Activated T-helper 17 cell treated with anti-CD3 and anti-CD28 coated beads, Interleukin-2, amount 50 U/mL, for 72 hours (primary cell): ENCODE results near the gene DARS1. TPM values are rescaled to one million over a fixed set of nuclear protein-coding genes. Genes with fewer than 3 reads are reported as not detected.
"Not testable (repeated sequence)": the region's sequence is repeated elsewhere in the genome, so short reads cannot be mapped to it uniquely, and the experiment has no call there.

Experiments used
- ATAC-seq: fragments of 150-1000 bp; cut with Tn5 transposase; replicated peaks from 2 replicates; pipeline ENCODE4 v1.10.0; 2021; ENCODE audit warnings: mild to moderate bottlenecking, moderate library complexity
- H3K27ac Mint-ChIP-seq: one replicate; pipeline ENCODE4 v1.8.0; 2022; ENCODE audit warnings: mixed read lengths
- H3K27me3 Mint-ChIP-seq: one replicate; pipeline ENCODE4 v1.8.0; 2022; ENCODE audit warnings: mixed read lengths
- H3K36me3 Mint-ChIP-seq: one replicate; pipeline ENCODE4 v1.8.0; 2022; ENCODE audit warnings: low read depth, mild to moderate bottlenecking, mixed read lengths
- H3K4me1 Mint-ChIP-seq: one replicate; pipeline ENCODE4 v1.8.0; 2022; ENCODE audit warnings: mixed read lengths
- H3K4me3 Mint-ChIP-seq: one replicate; pipeline ENCODE4 v1.8.0; 2022; ENCODE audit warnings: mild to moderate bottlenecking, mixed read lengths
- H3K9me3 Mint-ChIP-seq: one replicate; pipeline ENCODE4 v1.8.0; 2022; ENCODE audit warnings: mixed read lengths
- total RNA-seq, 2 donors: library from RNA; stranded (reverse); gene quantifications; one replicate each; pipeline ENCODE4 v1.2.3, GENCODE V29; 2022

The DARS1 gene
- total RNA-seq, 2 donors from 2014 or later: 170 to 262 TPM

DNA sequence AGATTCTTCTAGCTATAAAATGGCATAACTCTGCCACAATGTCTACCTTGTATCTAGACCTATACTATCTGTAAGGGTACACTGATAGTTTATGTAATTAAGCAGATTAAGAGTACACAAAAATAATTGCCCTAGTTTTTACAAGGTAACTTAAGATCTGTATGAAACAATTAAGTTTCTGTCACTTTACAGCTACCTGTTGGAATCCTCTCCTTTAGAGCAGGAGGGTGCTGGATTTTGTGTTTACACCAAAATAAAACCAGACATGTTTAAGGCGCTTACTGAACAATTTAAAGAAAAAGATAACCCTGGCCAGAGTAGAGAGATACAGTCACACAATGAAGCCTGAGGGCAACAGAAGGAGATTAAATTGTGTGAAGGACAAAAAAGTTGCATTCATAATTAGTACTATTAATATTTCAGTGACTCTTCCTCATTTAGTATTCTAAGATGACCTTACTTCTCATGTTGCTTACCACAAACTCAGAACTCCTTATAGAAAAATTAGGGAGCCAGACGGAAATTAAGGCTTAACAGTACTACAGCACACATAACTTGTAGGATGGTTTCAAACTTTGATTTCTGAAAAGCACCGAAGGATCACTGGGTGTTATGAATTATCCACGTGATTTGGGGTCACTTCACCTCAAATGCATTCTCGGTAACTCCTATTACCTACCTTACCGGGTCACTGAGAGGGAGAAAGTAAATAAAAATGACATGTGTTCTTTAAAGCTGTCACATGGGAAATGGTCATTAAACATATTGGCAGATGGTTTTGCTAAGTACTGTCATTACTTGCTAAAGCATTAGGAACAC, 1.0 kb downstream of the DARS1 start:
- no peaks in the 10 kb centered on the region for H3K27me3 Mint-ChIP-seq
- peaks cover 67% of the 10 kb centered on the region for H3K36me3 Mint-ChIP-seq
- H3K27ac Mint-ChIP-seq: peak overlapping the region; percentile 100

DNA sequence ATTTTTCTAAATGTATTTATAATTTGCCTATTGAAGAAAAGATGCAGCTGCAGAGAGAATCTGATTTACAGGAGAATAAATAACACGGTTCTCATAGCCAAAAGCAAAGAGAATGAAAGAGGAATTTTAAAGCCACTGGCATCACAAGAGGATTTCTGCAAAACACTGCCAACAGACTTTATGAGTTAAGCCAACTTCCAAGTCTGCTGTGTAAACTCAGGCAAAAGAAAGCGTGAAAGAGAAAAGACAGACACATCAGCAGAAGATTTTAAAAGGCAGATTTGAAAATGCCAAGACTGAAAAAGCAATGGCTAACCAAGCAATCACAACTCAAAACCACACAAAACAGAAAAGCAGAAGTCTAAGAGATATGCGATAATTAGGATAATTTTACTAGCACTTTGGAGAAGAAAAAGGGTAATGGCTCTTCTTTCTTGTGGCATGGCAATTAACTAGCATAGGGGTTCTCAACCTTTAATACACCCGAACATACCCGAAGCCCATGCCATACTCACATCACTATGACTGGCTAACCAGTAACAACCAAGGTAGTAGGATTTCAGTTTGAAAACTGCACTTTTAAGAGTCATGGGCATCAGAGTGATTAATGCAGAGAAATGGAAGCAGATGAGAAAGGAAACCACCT, 4.9 kb downstream of the DARS1 start:
- no peaks in the 10 kb centered on the region for H3K27me3 Mint-ChIP-seq
- peaks cover 43% of the 10 kb centered on the region for H3K4me1 Mint-ChIP-seq
- H3K27ac Mint-ChIP-seq: peak overlapping the region; percentile 71
- peaks cover 100% of the 10 kb centered on the region for H3K36me3 Mint-ChIP-seq
- H3K4me3 Mint-ChIP-seq: peak overlapping the region; percentile 97
- ATAC-seq: peak; percentile 8
- no peaks in the 10 kb centered on the region for H3K9me3 Mint-ChIP-seq

More for the DNA sequence above, 1.0 kb downstream of the DARS1 start:
- Mint-ChIP-seq H3K4me3 (peak overlapping the region; percentile 97), H3K4me1 (peaks cover 33% of the 10 kb centered on the region), H3K9me3 (peaks cover 4% of the 10 kb centered on the region)
- ATAC-seq: no peak

DNA sequence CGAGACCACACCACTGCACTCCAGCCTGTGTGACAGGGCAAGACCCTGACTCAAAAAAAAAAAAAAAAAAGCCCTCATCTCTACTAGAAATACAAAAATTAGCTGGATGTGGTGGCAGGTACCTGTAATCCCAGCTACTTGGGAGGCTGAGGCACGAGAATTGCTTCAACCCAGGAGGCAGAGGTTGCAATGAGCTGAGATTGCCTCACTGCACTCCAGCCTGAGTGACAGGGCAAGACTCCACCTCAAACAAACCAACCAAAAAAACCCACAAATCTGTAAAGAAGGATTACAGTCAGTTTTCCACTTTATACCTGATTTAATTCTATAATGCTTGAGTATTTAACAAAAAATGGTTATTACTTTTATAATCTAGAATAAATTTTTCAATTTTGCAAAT, 9.7 kb downstream of the DARS1 start:
- H3K9me3 Mint-ChIP-seq: peaks cover 8% of the 10 kb centered on the region
- no peaks in the 10 kb centered on the region for H3K27me3 Mint-ChIP-seq
- peaks cover 58% of the 10 kb centered on the region for H3K4me1 Mint-ChIP-seq
- no peak overlapping the region for H3K4me3 Mint-ChIP-seq
- no peak for ATAC-seq
- H3K36me3 Mint-ChIP-seq: peaks cover 100% of the 10 kb centered on the region
- H3K27ac Mint-ChIP-seq: no peak overlapping the region

DNA sequence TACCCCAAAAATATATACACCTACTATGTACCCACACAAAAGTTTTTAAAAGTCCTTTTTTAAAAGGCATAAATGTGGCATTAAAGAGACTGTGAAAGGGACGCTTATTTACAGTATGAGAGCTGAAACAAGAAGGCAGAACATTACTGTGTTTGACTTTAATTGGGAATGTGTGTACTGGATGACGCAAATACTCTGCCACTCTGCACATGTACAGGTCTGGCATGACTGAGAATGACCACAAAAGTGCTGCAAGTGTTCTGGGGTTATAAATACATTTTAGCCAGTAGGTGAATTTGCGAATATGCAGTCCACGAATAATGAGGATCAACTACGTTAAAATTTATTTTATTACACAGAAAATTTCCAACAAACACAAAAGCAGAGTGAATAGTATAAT, 11.4 kb downstream of the DARS1 start:
- peaks cover 48% of the 10 kb centered on the region for H3K4me1 Mint-ChIP-seq
- H3K4me3 Mint-ChIP-seq: no peak overlapping the region
- H3K36me3 Mint-ChIP-seq: peaks cover 100% of the 10 kb centered on the region
- no peaks in the 10 kb centered on the region for H3K27me3 Mint-ChIP-seq
- no peak overlapping the region for H3K27ac Mint-ChIP-seq
- no peak for ATAC-seq
- H3K9me3 Mint-ChIP-seq: peaks cover 8% of the 10 kb centered on the region

DNA sequence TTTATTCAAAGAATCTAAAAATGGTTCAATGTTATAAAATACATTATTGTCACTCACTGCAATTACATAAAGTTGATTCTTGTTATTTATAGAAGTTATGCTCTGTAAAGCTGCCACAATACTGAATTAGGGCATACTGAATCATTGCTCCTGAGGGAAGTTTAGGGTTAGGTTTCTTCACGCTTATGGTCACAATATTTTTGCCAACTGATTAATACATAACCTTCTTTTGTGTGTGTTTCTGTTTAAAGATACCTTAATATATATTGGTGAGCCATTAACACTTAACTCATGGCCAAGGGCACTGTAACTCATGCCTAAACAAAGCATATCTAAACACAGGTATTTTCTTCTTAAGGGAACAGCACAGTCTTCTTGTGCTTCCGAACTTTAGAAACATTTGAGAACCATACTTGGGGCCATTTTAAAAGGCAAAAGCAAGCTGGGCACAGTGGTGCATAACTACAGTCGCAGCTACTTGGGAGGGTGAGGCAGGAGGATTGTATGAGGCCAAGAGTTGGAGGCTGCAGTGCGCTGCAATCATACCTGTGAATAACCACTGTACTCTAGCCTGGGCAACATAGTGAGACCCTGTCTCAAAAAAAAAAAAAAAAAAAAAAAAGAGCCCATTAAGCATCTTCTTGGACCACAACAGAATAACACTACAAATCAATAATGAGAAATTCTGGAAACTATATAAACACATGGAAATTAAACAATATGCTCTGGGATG, 15.6 kb downstream of the DARS1 start:
- no peak for ATAC-seq
- H3K9me3 Mint-ChIP-seq: peaks cover 8% of the 10 kb centered on the region
- H3K4me1 Mint-ChIP-seq: peaks cover 35% of the 10 kb centered on the region
- H3K27me3 Mint-ChIP-seq: no peaks in the 10 kb centered on the region
- peaks cover 97% of the 10 kb centered on the region for H3K36me3 Mint-ChIP-seq
- H3K27ac Mint-ChIP-seq: no peak overlapping the region
- peak overlapping the region; percentile 12 for H3K4me3 Mint-ChIP-seq

DNA sequence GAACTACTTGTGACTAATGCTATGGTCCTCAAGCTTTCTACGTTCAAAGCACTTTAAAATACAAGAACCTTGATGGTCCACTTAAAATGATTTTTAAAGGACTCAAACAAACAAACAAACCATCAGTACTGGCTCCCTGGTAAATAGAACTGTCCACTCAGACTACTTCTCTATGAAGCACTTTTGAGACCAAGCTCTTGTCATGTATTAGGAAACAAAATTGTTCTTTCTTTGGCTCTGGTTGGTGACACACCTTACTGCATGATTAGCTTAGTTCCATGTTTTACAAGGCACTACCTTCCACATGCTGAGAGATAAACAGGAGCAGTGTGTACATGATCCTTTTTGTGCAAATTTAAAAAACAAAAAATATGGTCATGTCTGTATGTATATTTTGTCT, 19.7 kb downstream of the DARS1 start:
- Mint-ChIP-seq H3K27ac (peak overlapping the region; percentile 43), H3K36me3 (peaks cover 97% of the 10 kb centered on the region), H3K4me3 (no peak overlapping the region), H3K9me3 (no peaks in the 10 kb centered on the region), H3K4me1 (peaks cover 30% of the 10 kb centered on the region), H3K27me3 (no peaks in the 10 kb centered on the region)
- no peak for ATAC-seq

DNA sequence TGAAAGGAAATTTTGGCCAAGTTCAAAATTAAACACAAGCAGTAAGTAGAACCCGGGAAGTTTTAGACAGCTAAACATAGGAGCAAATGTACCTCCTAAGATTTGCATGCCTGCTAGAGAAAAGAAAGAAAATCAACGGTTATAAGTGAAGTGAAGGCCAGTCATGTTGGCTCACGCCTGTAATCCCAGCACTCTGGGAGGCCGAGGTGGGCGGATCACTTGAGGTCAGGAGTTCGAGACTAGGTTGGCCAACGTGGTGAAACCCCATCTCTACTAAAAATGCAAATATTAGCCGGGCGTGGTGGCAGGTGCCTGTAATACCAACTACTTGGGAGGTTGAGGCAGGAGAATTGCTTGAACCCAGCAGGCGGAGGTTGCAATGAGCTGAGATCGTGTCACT, 21.0 kb downstream of the DARS1 start:
- ATAC-seq, H3K27me3 Mint-ChIP-seq, H3K9me3 Mint-ChIP-seq: not testable (repeated sequence)
- H3K27ac Mint-ChIP-seq: peak overlapping the region; percentile 89
- peaks cover 34% of the 10 kb centered on the region for H3K4me1 Mint-ChIP-seq
- H3K36me3 Mint-ChIP-seq: peaks cover 97% of the 10 kb centered on the region
- H3K4me3 Mint-ChIP-seq: peak overlapping the region; percentile 70

DNA sequence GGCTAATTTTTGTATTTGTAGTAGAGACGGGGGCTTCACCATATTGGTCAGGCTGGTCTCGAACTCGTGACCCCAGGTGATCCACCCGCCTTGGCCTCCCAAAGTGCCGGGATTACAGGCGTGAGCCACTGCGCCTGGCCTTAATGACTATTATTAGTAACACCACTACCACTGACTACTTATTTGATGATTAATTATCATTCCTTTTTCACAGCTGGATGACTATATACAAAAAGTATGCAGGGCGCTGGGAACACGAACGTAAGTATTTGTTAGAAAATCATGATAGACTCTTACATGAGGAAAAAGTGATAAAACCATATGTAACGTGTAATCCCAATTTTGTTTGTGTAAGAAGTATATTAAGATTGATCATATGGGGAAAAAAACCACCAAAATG, 21.6 kb downstream of the DARS1 start:
- peaks cover 97% of the 10 kb centered on the region for H3K36me3 Mint-ChIP-seq
- peak overlapping the region; percentile 89 for H3K27ac Mint-ChIP-seq
- no peaks in the 10 kb centered on the region for H3K9me3 Mint-ChIP-seq
- no peak for ATAC-seq
- peak overlapping the region; percentile 70 for H3K4me3 Mint-ChIP-seq
- H3K4me1 Mint-ChIP-seq: peaks cover 36% of the 10 kb centered on the region
- H3K27me3 Mint-ChIP-seq: no peaks in the 10 kb centered on the region

DNA sequence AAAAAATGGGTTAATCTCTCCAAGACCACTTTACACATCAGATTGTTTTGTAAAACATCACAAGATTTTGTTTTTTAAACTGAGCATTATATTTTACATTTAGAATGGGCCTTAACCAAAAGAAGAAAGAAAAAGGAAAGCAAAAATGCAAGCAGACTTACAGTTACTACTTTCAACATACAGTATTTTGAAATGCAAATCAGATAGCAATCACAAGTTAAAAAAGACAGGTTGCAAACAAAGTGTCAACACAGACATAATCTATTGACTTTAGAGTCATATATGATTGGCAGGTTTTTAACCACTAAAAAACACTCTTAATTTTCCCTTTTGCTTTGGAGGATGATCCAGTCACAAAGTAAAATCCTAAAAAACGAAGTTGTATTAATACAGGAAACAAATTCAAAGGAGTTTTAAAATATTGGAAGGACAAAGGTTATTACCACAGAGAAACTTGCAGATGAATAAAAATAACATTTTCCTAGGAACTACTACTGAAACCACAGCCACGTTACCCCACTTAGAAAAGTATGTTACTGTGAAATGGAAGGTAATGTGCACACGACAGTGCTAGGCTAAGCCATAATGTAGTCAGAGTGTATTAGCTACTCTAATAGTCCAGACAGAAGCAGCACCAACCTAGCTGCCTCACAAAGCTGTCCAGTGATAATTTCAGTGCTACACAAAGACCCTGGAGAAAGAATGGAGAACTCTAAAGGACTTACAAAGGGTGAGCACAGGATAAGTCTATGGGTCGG, 22.9 kb downstream of the DARS1 start:
- Mint-ChIP-seq H3K36me3 (peaks cover 94% of the 10 kb centered on the region), H3K9me3 (no peaks in the 10 kb centered on the region), H3K27me3 (no peaks in the 10 kb centered on the region), H3K4me1 (peaks cover 33% of the 10 kb centered on the region), H3K27ac (peak overlapping the region; percentile 89), H3K4me3 (peak overlapping the region; percentile 70)
- peak; percentile 68 for ATAC-seq

DNA sequence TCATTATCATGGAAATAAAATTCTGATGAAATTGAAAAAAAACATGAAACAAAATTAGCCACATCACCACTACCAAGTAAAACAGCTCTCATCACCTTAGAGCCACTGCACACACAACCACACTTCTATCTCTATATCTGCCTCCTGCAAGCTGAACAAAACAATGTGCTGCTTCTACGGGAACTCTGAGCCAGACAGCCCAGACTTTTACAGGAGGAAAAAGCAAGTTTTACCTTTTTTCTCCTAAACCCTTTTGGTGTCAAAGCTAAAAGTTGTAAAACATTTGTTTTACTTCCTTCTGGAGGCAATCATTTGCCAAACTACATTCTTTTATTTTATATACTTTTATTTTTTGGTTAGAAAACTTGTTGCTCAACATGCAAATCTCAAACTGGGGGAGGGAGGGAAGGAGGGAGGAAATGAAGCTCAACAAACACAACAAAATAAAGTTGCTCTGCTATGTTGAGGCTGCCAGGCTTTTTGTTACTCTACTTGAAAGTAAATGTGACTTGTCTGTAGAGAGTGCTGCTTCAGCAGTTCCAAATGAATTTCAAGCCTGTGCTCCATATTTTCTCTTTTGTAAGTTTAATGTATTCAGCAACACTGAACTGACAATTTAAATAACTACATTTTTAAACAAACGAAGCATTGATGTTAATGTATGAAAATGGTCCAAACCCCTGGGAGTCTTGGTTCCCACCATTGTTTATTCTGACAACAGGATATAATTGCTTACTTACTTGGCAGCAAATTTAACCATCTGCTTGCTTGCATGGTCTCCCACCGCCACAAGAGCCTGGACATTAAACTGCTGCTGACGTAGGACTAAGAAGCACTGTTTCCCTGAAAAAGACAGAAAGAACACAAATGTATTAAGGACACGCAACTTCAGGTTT, 24.5 kb downstream of the DARS1 start:
- Mint-ChIP-seq H3K4me3 (peak overlapping the region; percentile 70), H3K27me3 (no peaks in the 10 kb centered on the region), H3K9me3 (no peaks in the 10 kb centered on the region), H3K36me3 (peaks cover 93% of the 10 kb centered on the region), H3K27ac (peak overlapping the region; percentile 89), H3K4me1 (peaks cover 31% of the 10 kb centered on the region)
- ATAC-seq: peak; percentile 71

DNA sequence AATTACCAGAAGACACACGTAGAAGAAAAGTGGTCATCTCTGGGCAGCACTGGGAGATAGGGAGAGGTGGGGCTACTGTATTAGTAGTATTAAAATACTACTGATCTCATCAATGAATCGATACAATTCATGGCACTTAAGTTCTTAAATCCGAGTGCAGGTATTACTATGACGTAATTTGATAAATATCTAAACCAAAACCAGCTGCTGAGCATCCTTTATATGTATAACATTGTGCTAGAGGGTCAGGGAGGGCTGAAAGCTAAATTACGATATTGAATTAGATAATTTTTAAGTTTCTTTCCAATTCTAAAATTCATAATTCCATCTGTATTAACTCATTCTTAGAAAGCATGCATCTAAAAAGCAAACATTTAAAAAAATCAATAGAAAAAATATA, 25.3 kb downstream of the DARS1 start:
- Mint-ChIP-seq H3K4me1 (peaks cover 31% of the 10 kb centered on the region), H3K36me3 (peaks cover 96% of the 10 kb centered on the region), H3K9me3 (no peaks in the 10 kb centered on the region), H3K27me3 (no peaks in the 10 kb centered on the region), H3K4me3 (peak overlapping the region; percentile 70), H3K27ac (peak overlapping the region; percentile 49)
- no peak for ATAC-seq

DNA sequence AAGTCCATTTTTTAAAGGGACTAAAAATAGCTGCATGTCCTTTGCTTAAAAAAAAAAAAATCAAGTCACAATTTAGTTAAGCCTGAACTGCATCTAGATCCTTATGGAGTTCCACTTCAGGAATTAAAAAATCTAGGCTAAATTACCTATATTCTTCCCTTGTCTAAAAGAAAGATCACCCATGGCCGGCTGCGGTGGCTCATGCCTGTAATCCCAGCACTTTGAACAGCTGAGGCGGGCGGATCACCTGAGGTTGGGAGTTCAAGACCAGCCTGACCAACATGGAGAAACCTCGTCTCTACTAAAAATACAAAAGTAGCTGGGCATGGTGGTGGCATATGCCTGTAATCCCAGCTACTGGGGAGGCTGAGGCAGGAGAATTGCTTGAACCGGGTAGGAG, 26.5 kb downstream of the DARS1 start:
- not testable (repeated sequence) for H3K4me3 Mint-ChIP-seq, H3K27ac Mint-ChIP-seq, H3K27me3 Mint-ChIP-seq, H3K9me3 Mint-ChIP-seq, ATAC-seq
- peaks cover 38% of the 10 kb centered on the region for H3K4me1 Mint-ChIP-seq
- H3K36me3 Mint-ChIP-seq: peaks cover 95% of the 10 kb centered on the region

DNA sequence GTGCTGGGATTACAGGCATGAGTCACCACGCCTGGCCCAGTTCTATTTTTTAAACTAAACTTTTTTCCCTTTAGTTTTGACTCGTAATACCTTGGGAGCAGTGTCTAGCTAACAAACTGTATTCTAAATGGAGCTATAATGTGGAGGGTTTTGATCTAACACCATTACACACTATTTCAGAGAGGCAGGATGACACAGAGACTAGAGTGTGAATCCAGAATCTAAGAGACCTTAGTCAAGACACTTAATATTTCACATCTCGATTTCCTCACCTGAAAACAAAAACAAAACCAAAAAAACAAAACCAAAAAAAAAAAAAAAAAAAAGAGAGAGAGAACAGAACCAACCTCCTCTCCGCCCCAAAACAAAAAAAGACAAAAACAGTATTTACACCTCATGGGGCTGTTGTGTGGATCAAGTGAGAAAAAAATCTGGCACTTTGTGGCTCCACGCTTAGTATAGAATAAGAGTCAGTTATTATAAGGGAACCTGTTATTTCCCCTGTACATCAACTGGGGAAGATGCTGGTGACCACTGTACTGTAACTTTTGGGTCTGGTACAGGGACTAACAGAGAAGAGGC, 31.3 kb downstream of the DARS1 start:
- Mint-ChIP-seq H3K27ac (no peak overlapping the region), H3K4me1 (peaks cover 30% of the 10 kb centered on the region), H3K4me3 (peak overlapping the region; percentile 22)

More for the DNA sequence above, 31.3 kb downstream of the DARS1 start:
- ATAC-seq: peak; percentile 68
- Mint-ChIP-seq H3K9me3 (peaks cover 4% of the 10 kb centered on the region), H3K36me3 (peaks cover 83% of the 10 kb centered on the region), H3K27me3 (no peaks in the 10 kb centered on the region)
